COR-L47 (cell line): ENCODE results near the gene SIRPG.

Experiments used
- DNase-seq: peaks from one replicate; lab custom pipeline; 2025; lab: John Stamatoyannopoulos, UW

Gene SIRPG

GRCh38 chr20:1595333-1595732 is 62.2 kb downstream of the SIRPG start:
- DNase-seq, result no peak

- DNase-seq, result no peak
Measured at GRCh38 chr20:1588533-1589460, 68.8 kb downstream of the SIRPG start.

DNA sequence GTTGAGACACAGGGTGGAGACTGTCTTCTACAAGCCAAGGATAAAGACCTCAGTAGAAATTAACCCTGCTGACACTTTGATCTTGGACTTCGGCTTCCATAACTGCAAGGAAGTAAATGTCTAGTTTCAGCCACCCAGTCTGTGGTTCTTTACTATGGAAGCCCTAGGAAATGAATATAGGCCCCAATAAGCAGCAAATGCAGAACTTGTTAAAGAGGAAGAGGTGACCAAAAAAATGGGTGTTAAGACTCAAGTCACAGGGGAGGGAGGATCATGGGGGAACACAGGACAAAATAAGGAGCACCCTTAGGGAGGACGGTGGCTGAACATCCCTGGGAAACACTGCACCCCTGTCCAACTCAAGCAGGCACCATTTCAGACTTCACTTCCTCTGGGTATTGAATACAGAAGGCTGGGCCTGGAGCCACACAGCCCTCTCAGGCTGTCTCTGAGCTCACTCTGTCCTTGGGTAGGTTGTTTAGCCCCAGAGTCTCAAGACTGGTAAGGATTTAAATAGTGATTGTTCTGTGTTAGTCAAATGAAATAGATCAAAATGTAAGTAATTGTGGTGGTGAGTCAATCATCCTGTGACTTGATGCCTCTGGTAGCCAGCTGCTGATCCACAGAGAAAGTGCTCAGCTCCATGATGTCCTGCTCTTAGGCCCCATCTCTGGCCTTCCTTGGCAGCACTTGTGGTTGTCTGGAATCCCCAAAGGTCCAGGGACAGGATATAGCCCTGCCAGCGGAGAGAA is 69.6 kb downstream of the SIRPG start:
- no peak for DNase-seq

- DNase-seq, result no peak
Measured at GRCh38 chr20:1579488-1579887, 78.1 kb downstream of the SIRPG start.
